Fibroblast of pulmonary artery (primary cell): ENCODE results near the gene HTR6.

ENCODE experiments used
- DNase-seq: peaks from one replicate; pipeline ENCODE4 v3.0.0-alpha.2; 2010; ENCODE audit warnings: low read depth
- H3K4me3 ChIP-seq: replicated peaks from 2 replicates; pipeline ENCODE4 v1.5.1; 2011; ENCODE audit warnings: low read depth, mild to moderate bottlenecking, control low read depth, low read length, moderate library complexity
- TF ChIP-seq, protein P1 (sequence below): IDR thresholded peaks from 2 replicates; pipeline ENCODE4 v1.5.1; 2011; ENCODE audit warnings: mild to moderate bottlenecking, control low read depth, low read length, inconsistent platforms; ENCODE audit errors: missing control alignments

Gene HTR6

DNA sequence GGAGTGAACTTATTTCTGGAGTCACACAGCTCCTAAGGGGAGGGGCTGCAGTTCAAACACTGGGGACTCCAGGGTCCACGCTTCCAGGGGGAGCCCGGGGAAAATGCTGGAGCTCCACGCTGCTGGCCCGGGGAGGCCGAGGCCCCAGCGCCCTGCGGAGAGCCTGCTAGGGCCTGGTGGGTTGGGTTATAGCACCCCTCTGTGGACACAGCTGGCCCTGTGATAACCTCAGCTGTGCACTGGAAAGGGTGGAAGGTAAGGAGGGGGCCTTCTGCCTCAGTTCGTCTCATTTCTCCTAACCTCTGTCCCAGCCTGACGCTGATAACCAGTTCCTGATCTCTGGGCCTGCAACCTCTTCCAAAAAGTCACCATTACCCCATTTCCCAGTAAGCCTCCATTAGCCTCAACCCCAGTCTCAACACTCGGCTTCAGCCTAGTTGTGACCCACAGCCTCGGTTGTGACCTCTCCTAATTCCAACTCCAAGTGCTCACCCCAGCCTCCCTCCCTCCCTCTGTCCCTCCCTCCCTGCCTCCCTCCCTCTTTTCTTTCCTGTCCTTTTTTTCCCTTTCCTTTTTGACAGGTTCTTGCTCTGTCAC, 13.4 kb upstream of the HTR6 start:
- peak; percentile 64 for DNase-seq
- no peak overlapping the region for H3K4me3 ChIP-seq
- TF ChIP-seq, protein P1, sequence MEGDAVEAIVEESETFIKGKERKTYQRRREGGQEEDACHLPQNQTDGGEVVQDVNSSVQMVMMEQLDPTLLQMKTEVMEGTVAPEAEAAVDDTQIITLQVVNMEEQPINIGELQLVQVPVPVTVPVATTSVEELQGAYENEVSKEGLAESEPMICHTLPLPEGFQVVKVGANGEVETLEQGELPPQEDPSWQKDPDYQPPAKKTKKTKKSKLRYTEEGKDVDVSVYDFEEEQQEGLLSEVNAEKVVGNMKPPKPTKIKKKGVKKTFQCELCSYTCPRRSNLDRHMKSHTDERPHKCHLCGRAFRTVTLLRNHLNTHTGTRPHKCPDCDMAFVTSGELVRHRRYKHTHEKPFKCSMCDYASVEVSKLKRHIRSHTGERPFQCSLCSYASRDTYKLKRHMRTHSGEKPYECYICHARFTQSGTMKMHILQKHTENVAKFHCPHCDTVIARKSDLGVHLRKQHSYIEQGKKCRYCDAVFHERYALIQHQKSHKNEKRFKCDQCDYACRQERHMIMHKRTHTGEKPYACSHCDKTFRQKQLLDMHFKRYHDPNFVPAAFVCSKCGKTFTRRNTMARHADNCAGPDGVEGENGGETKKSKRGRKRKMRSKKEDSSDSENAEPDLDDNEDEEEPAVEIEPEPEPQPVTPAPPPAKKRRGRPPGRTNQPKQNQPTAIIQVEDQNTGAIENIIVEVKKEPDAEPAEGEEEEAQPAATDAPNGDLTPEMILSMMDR, result peak; percentile 77

DNA sequence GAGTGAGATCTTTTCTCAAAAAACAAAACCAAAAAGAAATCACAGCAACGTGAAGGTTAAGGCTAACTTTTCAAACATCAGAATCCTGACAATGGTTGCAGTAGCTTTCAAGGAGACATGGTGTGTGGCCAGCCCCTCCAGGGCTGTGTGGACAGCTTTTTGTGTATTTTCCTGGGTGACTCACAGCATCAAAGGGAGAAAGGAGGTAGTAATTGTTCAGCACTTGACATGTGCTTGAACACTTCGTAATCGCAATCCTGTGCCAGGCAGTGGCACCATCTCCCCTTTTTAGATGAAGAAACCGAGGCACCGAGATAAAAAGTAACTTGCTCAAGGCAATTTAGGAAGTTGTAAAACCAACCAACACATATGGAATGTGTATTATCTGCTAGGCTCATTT, 10.3 kb upstream of the HTR6 start:
- no peak for DNase-seq
- no peak overlapping the region for H3K4me3 ChIP-seq
- TF ChIP-seq, protein P1, result no peak

DNA sequence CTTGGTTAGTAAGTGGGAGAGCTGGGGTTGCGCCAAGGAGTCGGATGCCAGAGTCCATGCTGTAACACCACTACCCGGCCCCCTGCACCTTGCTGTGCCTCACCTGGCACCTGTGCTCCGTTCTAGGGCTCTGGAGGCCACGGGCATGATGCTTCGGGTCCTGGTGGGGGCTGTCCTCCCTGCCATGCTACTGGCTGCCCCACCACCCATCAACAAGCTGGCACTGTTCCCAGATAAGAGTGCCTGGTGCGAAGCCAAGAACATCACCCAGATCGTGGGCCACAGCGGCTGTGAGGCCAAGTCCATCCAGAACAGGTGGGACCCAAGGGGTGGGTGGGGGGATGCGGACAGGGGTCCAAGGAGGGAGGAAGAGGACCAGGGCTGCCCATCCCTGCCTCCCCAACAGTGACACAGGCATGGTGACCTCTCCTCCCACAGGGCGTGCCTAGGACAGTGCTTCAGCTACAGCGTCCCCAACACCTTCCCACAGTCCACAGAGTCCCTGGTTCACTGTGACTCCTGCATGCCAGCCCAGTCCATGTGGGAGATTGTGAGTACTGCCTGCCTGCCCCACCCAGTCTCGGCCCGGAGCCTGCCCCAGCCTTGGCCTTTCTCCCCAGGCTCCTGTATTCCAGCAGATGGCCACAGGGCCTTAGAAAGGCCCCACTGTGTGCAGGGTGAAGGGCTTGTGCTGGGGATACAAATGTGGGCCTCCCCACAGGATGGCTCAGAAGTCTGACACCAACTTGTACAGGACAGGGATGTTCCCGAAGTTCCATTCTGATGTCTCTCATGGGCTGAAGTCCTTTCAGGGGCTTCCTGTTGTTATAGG, 9.6 kb upstream of the HTR6 start:
- DNase-seq, result no peak
- TF ChIP-seq, protein P1, result no peak
- H3K4me3 ChIP-seq, result no peak overlapping the region

DNA sequence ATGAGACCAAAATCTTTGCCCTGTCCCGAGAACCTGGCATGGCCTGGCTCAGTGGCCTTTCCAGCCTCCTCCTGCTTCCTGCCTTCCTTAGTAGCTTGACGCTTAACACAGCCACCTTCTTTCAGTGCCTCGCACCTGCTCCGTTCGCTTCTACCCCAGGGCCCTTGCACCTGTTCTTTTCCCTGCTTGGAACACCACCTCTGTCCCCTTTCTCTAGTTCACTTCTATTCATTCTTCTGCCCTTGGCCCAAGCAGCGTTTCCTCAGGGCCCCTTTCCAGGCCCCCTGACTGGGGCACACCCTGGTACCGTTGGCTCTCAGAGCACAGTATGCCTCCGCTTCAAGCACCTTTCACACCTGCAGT, 9.0 kb upstream of the HTR6 start:
- no peak for DNase-seq
- TF ChIP-seq, protein P1, result no peak
- H3K4me3 ChIP-seq, result no peak overlapping the region

DNA sequence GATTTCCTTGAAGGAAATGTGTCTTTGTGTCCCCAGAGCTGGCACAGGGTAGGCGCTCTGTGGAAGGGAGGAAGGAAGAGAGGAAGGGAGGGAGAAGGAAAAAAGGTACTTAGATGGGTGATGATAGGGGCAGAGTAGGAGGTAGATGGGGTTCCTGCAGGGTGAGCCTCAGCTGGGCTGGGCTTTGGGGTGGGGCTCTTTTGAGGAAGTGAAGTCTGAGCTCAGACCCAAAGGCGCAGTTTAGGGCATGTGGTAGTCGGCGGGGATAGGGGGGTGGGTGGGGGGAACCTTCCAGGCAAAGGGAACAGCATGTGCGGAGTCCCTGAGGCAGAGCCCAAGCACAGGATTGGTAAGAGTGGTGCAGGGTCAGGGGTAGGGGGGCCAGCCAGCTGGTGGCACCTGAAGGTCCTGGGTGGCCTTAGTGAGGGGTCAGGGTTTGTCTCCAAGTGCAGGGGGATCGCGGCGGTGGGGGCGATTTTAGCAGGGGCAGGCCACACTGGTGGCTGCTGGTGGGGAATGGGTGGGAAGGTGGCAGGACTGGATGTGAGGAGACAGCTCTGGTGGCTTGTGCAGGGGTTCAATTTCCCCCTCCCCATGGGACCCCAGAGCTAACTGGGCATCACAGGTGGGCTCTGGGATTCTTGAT, 8.4 kb upstream of the HTR6 start:
- TF ChIP-seq, protein P1, result no peak
- DNase-seq, result no peak
- H3K4me3 ChIP-seq, result no peak overlapping the region

DNA sequence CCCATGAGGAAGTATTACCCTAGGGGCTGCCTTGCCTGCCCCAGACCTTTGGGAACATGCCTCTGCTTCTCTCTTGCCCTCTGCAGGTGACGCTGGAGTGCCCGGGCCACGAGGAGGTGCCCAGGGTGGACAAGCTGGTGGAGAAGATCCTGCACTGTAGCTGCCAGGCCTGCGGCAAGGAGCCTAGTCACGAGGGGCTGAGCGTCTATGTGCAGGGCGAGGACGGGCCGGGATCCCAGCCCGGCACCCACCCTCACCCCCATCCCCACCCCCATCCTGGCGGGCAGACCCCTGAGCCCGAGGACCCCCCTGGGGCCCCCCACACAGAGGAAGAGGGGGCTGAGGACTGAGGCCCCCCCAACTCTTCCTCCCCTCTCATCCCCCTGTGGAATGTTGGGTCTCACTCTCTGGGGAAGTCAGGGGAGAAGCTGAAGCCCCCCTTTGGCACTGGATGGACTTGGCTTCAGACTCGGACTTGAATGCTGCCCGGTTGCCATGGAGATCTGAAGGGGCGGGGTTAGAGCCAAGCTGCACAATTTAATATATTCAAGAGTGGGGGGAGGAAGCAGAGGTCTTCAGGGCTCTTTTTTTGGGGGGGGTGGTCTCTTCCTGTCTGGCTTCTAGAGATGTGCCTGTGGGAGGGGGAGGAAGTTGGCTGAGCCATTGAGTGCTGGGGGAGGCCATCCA, 7.8 kb upstream of the HTR6 start:
- DNase-seq, result no peak
- TF ChIP-seq, protein P1, result no peak
- H3K4me3 ChIP-seq, result no peak overlapping the region
